Raji (cell line): ENCODE data around the gene TMEM131L.
A peak's percentile ranks its signal among the peaks of the same experiment; 100 is the strongest.

Experiments used
- POLR2A ChIP-seq: IDR thresholded peaks from 2 replicates; pipeline ENCODE4 v1.6.1; 2011; ENCODE audit warnings: low read depth, low read length, control low read depth; ENCODE audit not compliant: insufficient read depth

The TMEM131L gene, protein sequence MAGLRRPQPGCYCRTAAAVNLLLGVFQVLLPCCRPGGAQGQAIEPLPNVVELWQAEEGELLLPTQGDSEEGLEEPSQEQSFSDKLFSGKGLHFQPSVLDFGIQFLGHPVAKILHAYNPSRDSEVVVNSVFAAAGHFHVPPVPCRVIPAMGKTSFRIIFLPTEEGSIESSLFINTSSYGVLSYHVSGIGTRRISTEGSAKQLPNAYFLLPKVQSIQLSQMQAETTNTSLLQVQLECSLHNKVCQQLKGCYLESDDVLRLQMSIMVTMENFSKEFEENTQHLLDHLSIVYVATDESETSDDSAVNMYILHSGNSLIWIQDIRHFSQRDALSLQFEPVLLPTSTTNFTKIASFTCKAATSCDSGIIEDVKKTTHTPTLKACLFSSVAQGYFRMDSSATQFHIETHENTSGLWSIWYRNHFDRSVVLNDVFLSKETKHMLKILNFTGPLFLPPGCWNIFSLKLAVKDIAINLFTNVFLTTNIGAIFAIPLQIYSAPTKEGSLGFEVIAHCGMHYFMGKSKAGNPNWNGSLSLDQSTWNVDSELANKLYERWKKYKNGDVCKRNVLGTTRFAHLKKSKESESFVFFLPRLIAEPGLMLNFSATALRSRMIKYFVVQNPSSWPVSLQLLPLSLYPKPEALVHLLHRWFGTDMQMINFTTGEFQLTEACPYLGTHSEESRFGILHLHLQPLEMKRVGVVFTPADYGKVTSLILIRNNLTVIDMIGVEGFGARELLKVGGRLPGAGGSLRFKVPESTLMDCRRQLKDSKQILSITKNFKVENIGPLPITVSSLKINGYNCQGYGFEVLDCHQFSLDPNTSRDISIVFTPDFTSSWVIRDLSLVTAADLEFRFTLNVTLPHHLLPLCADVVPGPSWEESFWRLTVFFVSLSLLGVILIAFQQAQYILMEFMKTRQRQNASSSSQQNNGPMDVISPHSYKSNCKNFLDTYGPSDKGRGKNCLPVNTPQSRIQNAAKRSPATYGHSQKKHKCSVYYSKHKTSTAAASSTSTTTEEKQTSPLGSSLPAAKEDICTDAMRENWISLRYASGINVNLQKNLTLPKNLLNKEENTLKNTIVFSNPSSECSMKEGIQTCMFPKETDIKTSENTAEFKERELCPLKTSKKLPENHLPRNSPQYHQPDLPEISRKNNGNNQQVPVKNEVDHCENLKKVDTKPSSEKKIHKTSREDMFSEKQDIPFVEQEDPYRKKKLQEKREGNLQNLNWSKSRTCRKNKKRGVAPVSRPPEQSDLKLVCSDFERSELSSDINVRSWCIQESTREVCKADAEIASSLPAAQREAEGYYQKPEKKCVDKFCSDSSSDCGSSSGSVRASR (N-terminal part only)

DNA sequence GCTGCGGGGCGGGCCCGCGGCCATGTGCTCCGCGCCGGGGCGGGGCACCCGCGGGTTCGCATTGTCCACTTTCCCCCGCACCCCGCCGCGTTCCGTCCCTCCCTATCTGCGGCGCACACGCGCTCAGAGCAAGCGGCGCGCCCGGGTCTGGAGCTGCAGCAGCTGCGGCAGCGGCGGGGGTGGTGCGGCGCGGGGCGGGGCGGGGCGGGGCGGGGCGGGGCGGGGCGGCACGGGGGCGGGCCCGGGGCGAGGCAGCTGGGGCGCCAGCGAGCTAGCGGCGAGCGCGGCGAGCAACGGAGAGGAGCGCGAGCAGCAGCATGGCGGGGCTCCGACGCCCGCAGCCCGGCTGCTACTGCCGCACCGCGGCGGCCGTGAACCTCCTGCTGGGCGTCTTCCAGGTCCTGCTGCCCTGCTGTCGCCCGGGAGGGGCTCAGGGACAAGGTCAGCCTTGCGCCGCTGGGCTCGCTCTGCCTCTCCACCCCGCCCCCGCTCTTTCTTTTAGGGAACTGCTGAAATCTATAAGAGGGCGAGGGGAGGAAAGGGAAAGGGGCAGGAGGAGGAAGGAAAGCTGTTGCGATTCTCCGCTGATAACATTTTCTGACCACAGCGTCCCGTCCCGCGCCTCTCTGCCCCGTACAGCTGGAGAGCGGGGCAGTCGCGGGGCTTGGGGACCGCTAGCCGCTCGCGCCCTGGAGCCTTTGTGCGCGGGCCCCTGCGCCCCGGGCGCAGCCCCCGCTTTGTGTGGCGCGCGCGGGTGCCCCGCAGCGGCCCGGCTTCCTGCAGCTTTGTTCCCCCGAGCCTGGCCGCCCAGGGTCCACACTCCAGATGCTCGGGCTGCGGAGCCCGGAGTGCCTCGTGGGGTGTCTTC lies at the start of gene TMEM131L:
TMEM131L (plus strand) TSS at position 280 of the 868 bp plus-strand sequence; CDS start at position 318, 38 bp downstream.
- peak; percentile 90 for TF ChIP-seq POLR2A

DNA sequence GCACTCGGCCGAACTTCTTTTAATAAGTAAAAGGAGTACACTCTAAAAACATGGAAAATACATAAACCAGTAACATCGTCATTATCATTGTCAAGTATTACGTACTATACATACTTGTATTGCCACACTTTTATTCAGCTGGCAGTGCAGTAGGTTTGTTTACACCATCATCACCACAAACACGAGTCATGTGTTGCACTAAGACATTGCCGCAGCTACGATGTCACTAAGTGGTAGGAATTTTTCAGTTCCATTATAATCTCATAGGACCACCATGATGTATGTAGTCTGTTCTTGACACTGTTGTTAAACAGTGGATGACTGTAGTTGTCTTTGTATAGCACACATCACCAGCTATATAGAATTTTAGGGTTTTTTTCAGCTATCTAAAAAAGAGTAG lies 48.0 kb upstream of the TMEM131L start:
- TF ChIP-seq POLR2A: no peak

DNA sequence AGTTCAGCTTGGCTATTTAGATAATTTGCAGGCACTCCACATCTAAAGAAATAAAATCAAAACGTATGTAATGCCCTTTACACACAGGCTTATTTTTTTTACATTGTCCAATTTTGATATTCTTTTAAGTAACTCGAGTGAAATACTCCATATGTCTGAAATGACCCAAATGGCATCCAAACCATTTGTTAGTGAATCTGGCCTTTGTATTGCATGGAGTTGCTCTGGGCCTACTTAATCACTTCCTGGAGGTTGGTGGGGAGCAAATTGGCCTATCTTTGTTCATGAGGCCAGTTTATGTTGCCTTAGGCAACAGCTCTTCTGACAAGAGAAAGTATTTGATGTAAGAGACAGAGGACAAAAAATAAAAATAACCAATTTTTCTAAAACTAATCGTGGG lies 47.6 kb upstream of the TMEM131L start:
- TF ChIP-seq POLR2A: no peak

DNA sequence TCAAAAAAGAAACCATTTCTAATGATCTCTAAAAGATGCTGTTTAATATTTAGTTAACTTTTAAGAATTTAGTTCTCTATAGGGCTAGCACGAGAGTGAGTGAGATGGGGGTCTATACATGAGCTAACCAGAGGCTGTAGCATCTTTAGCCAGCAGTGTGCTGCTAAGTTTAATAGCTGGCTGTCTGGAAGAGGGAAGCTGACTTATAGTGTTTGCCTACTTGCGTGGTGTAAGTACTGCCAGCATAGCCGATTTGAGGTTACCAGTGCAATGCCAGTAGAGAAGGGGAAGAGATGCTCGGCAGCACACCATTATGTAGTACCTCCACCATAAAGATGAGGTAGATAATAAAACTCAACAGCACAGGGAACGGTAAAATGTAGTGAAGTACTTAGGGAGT lies 47.1 kb upstream of the TMEM131L start:
- no peak for TF ChIP-seq POLR2A

DNA sequence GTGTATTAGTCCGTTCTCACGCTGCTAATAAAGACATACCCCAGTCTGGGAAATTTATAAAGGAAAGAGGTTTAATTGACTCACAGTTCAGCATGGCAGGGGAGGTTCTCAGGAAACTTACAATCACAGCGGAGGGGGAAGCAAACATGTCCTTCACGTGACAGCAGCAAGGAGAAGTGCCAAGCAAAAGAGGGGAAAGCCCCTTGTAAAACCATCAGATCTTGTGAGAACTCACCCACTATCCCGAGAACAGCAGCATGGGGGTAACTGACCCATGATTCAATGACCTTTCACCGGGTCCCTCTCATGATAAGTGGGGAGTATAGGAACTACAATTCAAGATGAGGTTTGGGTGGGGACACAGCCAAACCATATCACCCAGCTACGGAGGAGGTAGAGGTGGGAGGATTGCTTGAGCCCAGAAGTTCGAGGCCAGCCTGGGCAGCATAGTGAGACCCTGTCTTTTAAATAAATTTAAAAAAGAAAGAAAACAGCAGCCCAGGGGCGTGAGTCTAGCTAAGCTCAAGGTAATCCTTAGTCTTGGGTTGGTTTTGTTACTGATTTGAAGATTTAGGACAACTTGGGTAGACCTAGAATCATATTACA lies 46.4 kb upstream of the TMEM131L start:
- no peak for TF ChIP-seq POLR2A

DNA sequence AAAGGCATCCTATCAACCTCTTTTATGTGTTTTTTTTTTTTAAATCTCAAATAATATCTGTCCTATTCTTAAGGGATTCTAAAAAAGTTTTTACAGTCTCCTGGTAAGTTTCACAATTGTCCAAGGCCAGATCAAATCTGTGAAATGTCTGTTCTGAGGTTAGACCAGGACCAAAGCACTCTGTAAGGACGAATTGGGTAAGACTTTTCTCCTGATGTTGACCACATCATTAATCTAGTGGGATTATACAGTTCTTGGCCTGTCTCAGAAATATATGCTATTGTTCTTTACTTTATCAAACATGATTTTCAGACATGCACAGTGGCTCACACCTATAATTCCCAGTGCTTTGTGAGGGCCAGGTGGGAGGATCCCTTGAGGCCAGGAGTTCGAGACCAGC lies 45.8 kb upstream of the TMEM131L start:
- no peak for TF ChIP-seq POLR2A

DNA sequence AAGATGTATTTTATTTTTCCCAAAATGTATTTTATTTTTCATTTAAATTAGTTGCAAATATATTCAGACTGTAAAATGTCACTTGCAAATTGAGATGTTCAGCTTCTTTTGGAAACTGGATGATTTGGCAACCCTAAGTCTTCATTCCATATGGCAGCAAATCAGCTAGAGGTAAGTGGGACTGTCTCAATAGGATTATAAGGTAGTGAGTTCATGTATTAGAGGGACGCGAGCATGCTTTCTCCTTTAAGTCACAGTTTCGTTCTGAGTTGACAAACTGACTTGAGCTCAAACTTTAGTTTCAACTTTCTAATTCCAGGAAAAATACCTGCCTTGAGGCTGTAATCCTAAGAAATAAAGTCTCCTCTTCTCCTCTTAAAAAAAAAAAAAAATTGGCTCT lies 44.2 kb upstream of the TMEM131L start:
- no peak for TF ChIP-seq POLR2A

DNA sequence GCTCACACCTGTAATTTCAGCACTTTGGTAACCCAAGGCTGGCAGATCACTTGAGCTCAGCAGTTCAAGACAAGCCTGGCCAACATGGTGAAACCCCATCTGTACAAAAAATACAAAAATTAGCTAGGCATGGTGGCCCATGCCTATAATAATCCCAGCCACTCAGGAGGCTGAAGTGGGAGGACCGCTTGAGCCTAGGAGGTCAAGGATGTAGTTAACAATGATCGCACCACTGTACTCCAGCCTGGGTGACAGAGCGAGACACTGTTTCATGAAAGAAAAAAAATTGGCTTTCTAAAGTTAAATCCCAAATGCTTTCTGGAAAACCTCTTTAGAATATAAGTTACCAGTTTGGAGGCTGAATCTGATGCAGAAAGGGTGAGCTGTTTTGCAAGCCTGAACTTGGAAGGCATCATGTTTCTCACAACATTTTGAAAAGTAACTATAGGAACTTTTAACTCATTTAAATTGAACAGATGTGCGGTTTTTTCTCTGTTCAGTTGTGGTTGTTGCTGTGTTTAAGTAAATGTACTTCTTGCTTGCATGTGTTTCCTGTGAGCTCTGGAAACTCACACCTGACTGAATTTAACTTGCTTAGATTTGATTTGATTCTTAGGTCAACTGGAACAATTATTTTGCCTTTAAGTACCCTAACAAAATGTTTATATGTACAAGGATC lies 39.8 kb upstream of the TMEM131L start:
- TF ChIP-seq POLR2A: peak; percentile 2; the same call in 1 of the 2 replicates

DNA sequence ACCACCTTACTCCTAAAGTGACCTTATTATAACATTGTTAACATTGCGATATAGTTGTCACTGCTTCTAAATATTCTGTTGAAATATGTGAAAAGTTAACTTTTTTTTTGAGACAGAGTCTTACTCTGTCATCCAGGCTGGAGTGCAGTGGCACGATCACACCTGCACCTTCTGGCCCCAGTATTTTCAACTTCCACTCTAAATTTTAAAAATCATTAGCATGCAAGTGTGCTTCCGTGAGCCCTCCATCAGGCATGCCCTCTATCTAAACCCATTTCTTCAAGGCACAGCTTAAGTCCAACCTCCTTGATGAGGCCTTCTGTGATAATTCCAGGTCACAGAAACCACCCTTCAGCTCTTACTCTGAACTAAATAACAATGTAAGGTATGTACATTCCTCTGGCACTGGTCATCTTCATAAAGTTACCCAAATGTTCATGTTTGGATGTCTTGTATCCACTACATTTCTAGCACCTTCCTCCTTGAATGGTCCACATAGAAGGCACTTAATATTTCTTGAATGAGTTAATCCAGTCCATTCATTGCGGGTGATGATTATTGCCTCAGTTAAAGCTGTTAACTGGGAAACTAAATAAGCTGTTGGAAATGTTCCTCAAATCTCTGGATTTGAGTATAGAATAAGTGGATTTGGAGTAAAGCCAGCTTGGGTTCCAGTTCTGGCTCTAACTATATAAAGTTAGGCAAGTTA lies 38.6 kb upstream of the TMEM131L start:
- peak; percentile 63 for TF ChIP-seq POLR2A

DNA sequence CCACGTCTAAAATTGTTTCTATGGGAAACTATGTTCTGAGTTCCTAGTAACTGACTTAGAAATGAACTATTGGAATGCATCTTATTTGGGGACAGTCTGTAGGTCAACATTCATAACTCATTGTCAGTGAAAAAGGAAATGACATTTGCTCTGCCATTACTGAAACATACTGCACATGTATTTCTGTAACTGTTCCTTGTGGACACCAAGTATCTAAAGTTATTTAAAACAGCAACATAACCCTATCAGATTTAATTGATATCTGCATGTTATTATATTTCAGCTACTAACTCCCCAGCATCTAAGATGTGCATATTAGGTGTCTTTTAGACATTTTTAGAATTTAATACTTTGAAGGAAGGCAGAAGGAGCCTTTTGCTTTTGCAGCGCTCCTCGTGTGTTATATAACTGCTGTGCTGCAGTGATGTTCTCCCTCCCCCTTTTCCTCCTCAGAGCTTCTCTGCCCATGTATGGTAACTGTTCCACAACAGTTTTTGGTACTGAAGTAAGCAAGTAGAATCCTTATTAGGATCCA lies 37.2 kb upstream of the TMEM131L start:
- no peak for TF ChIP-seq POLR2A

DNA sequence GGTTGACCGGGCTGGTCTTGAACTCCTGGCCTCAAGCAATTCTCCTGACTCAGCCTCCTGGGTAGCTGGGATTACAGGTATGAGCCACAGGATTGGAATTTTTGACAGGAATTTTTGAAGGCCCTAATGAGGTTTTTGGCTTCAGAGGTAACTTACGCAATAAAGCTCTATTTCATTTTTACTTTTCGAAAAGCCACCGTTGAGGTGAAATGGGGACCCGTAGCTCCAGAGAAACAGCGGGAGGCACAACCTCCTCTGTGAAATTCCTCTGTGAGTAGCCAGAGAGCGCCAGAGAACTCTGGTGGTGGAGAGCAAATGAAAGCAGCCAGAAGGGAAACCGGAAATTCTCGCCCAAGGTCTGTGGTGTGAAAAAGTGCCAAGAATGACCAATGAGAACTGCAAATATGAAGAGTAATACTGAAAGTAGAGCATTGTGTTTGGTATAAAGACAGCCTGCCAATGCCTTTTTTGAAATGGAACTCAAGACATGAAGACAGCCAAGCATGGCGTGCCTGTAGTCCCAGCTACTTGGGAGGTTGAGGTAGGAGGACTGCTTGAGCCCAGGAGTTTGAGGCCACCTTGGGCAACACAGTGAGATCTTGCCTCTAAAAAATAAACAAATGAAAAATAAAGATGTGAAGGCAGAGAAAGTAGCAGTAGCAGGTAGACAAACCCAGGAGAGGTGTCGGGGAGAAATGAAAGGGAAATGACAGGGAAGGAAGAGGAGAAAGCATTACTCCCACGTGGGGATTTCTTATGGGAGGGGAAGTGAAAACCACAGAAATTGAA lies 33.0 kb upstream of the TMEM131L start:
- TF ChIP-seq POLR2A: peak; percentile 56

DNA sequence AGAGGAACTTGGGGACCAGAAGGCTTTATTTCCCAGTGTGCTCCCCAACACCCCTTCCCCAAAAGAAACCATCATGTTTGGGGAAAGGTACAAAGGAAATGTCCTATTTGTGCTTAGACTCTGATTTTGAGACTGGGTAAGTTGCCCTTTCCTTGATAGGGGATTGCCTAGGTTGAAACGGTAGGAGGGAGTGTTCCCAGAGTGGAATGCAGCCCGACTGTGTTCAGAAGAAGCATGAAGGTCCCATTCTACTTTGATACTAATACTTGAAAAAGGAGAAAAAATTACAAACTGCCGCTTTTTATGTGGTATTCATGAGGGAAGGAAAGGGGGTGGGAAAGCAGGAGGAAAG lies 32.4 kb upstream of the TMEM131L start:
- no peak for TF ChIP-seq POLR2A
